ENCODE data around the gene IRX4.

IRX4 gene

GRCh38 chr5:1842004-1842819 lies 40.5 kb downstream of the IRX4 start:
- H3K9me3 Mint-ChIP-seq: no peaks in the 10 kb centered on the region
- no peaks in the 10 kb centered on the region for H3K4me1 Mint-ChIP-seq
- DNase-seq (ENCODE audit: low spot score in 2 of 2): no peak
- H3K27ac Mint-ChIP-seq: no peak overlapping the region
- H3K36me3 Mint-ChIP-seq: no peaks in the 10 kb centered on the region
- no peak overlapping the region for H3K4me3 Mint-ChIP-seq
- no peak for ATAC-seq (ENCODE audit: low read depth)
- peaks cover 11% of the 10 kb centered on the region for H3K27me3 Mint-ChIP-seq

- Mint-ChIP-seq H3K27me3 (peaks cover 11% of the 10 kb centered on the region), H3K9me3 (no peaks in the 10 kb centered on the region), H3K27ac (no peak overlapping the region), H3K4me3 (no peak overlapping the region), H3K36me3 (no peaks in the 10 kb centered on the region), H3K4me1 (no peaks in the 10 kb centered on the region)
- ATAC-seq (ENCODE audit: low read depth): no peak
- no peak for DNase-seq (ENCODE audit: low spot score in 2 of 2)
These were observed 41.8 kb downstream of the IRX4 start for GRCh38 chr5:1840741-1841521.

- no peaks in the 10 kb centered on the region for H3K36me3 Mint-ChIP-seq
- H3K4me3 Mint-ChIP-seq: no peak overlapping the region
- no peak for DNase-seq (ENCODE audit: low spot score in 2 of 2)
- no peak for ATAC-seq (ENCODE audit: low read depth)
- H3K27ac Mint-ChIP-seq: no peak overlapping the region
- H3K9me3 Mint-ChIP-seq: no peaks in the 10 kb centered on the region
- H3K27me3 Mint-ChIP-seq: peaks cover 11% of the 10 kb centered on the region
- H3K4me1 Mint-ChIP-seq: no peaks in the 10 kb centered on the region
These were observed 42.6 kb downstream of the IRX4 start for GRCh38 chr5:1840071-1840547.

- H3K27me3 Mint-ChIP-seq: peaks cover 11% of the 10 kb centered on the region
These were observed 44.7 kb downstream of the IRX4 start for GRCh38 chr5:1838013-1838412.

GRCh38 chr5:1836891-1837880 lies 45.5 kb downstream of the IRX4 start:
- no peak for ATAC-seq (ENCODE audit: low read depth)
- Mint-ChIP-seq H3K27ac (no peak overlapping the region), H3K27me3 (peaks cover 9% of the 10 kb centered on the region), H3K9me3 (no peaks in the 10 kb centered on the region), H3K4me1 (no peaks in the 10 kb centered on the region), H3K4me3 (no peak overlapping the region), H3K36me3 (no peaks in the 10 kb centered on the region)
- no peak for DNase-seq (ENCODE audit: low spot score in 2 of 2)

More at GRCh38 chr5:1838013-1838412, 44.7 kb downstream of the IRX4 start:
- no peak overlapping the region for H3K4me3 Mint-ChIP-seq
- no peak overlapping the region for H3K27ac Mint-ChIP-seq
- no peaks in the 10 kb centered on the region for H3K4me1 Mint-ChIP-seq
- ATAC-seq (ENCODE audit: low read depth): no peak
- DNase-seq (ENCODE audit: low spot score in 2 of 2): no peak
- no peaks in the 10 kb centered on the region for H3K36me3 Mint-ChIP-seq
- H3K9me3 Mint-ChIP-seq: no peaks in the 10 kb centered on the region

GRCh38 chr5:1836176-1836890 lies 46.4 kb downstream of the IRX4 start:
- DNase-seq (ENCODE audit: low spot score in 2 of 2) (no peak), ATAC-seq (ENCODE audit: low read depth) (no peak)
- no peaks in the 10 kb centered on the region for H3K4me1 Mint-ChIP-seq
- H3K36me3 Mint-ChIP-seq: no peaks in the 10 kb centered on the region
- H3K27me3 Mint-ChIP-seq: peaks cover 9% of the 10 kb centered on the region
- H3K9me3 Mint-ChIP-seq: no peaks in the 10 kb centered on the region
- no peak overlapping the region for H3K27ac Mint-ChIP-seq
- no peak overlapping the region for H3K4me3 Mint-ChIP-seq

GRCh38 chr5:1835431-1835830 lies 47.3 kb downstream of the IRX4 start:
- DNase-seq (ENCODE audit: low spot score in 2 of 2): no peak
- Mint-ChIP-seq H3K27ac (no peak overlapping the region), H3K9me3 (no peaks in the 10 kb centered on the region), H3K27me3 (peaks cover 9% of the 10 kb centered on the region), H3K36me3 (peaks cover 3% of the 10 kb centered on the region), H3K4me1 (no peaks in the 10 kb centered on the region), H3K4me3 (no peak overlapping the region)
- no peak for ATAC-seq (ENCODE audit: low read depth)

GRCh38 chr5:1834721-1835429 lies 47.9 kb downstream of the IRX4 start:
- peaks cover 9% of the 10 kb centered on the region for H3K27me3 Mint-ChIP-seq
- no peaks in the 10 kb centered on the region for H3K4me1 Mint-ChIP-seq
- no peak overlapping the region for H3K27ac Mint-ChIP-seq

GRCh38 chr5:1834022-1834551 lies 48.6 kb downstream of the IRX4 start:
- no peak overlapping the region for H3K27ac Mint-ChIP-seq
- peaks cover 3% of the 10 kb centered on the region for H3K36me3 Mint-ChIP-seq
- peaks cover 6% of the 10 kb centered on the region for H3K27me3 Mint-ChIP-seq
- H3K4me1 Mint-ChIP-seq: no peaks in the 10 kb centered on the region
- H3K4me3 Mint-ChIP-seq: no peak overlapping the region
- DNase-seq (ENCODE audit: low spot score in 2 of 2): no peak
- H3K9me3 Mint-ChIP-seq: no peaks in the 10 kb centered on the region
- no peak for ATAC-seq (ENCODE audit: low read depth)

More at GRCh38 chr5:1834721-1835429, 47.9 kb downstream of the IRX4 start:
- Mint-ChIP-seq H3K9me3 (no peaks in the 10 kb centered on the region), H3K36me3 (peaks cover 3% of the 10 kb centered on the region), H3K4me3 (no peak overlapping the region)
- ATAC-seq (ENCODE audit: low read depth) (no peak), DNase-seq (ENCODE audit: low spot score in 2 of 2) (no peak)

- Mint-ChIP-seq H3K27ac (no peak overlapping the region), H3K4me3 (no peak overlapping the region), H3K36me3 (peaks cover 3% of the 10 kb centered on the region), H3K9me3 (no peaks in the 10 kb centered on the region), H3K4me1 (no peaks in the 10 kb centered on the region), H3K27me3 (peaks cover 4% of the 10 kb centered on the region)
- DNase-seq (ENCODE audit: low spot score in 2 of 2) (no peak), ATAC-seq (ENCODE audit: low read depth) (no peak)
These were observed 49.3 kb downstream of the IRX4 start for GRCh38 chr5:1833264-1834021.

GRCh38 chr5:1832511-1833250 lies 50.0 kb downstream of the IRX4 start:
- H3K36me3 Mint-ChIP-seq: peaks cover 3% of the 10 kb centered on the region
- H3K27ac Mint-ChIP-seq: no peak overlapping the region
- H3K27me3 Mint-ChIP-seq: no peaks in the 10 kb centered on the region
- no peak overlapping the region for H3K4me3 Mint-ChIP-seq
- DNase-seq (ENCODE audit: low spot score in 2 of 2) (no peak), ATAC-seq (ENCODE audit: low read depth) (no peak)
- H3K9me3 Mint-ChIP-seq: no peaks in the 10 kb centered on the region
- no peaks in the 10 kb centered on the region for H3K4me1 Mint-ChIP-seq
